GM18499 (cell line): ENCODE data around the gene REEP5.
A peak's percentile ranks its signal among the peaks of the same experiment; 100 is the strongest.
"Not testable (repeated sequence)": the region's sequence is repeated elsewhere in the genome, so short reads cannot be mapped to it uniquely, and the experiment has no call there.

Source experiments
- ATAC-seq: cut with Tn5 transposase; IDR thresholded peaks from one replicate; pipeline ENCODE4 v1.9.1; 2021; ENCODE audit warnings: moderate number of reproducible peaks; ENCODE audit not compliant: insufficient read depth, unreplicated experiment

REEP5 gene

GRCh38 chr5:112895682-112896081 lies 26.3 kb downstream of the REEP5 start:
- no peak for ATAC-seq

GRCh38 chr5:112892776-112893175 lies 29.3 kb downstream of the REEP5 start:
- no peak for ATAC-seq

- not testable (repeated sequence) for ATAC-seq
Observed at GRCh38 chr5:112892066-112892465, 30.0 kb downstream of the REEP5 start.

- no peak for ATAC-seq
Observed at GRCh38 chr5:112886975-112887374, 35.1 kb downstream of the REEP5 start.

- ATAC-seq = no peak
Observed at GRCh38 chr5:112885001-112885400, 37.0 kb downstream of the REEP5 start.

- ATAC-seq = no peak
Observed at GRCh38 chr5:112883192-112883591, 38.8 kb downstream of the REEP5 start.

- ATAC-seq = no peak
Observed at GRCh38 chr5:112880219-112880964, 41.6 kb downstream of the REEP5 start.

GRCh38 chr5:112878760-112879159 lies 43.3 kb downstream of the REEP5 start:
- no peak for ATAC-seq

GRCh38 chr5:112878101-112878500 lies 43.9 kb downstream of the REEP5 start:
- no peak for ATAC-seq

- ATAC-seq = no peak
Observed at GRCh38 chr5:112876362-112876761, 45.7 kb downstream of the REEP5 start.

- ATAC-seq = no peak
Observed at GRCh38 chr5:112870966-112871365, 51.1 kb downstream of the REEP5 start.

GRCh38 chr5:112869948-112870347 lies 52.1 kb downstream of the REEP5 start:
- peak; percentile 65 for ATAC-seq

- ATAC-seq = no peak
Observed at GRCh38 chr5:112867411-112867810, 54.6 kb downstream of the REEP5 start.

GRCh38 chr5:112866739-112867138 lies 55.3 kb downstream of the REEP5 start:
- ATAC-seq = no peak

GRCh38 chr5:112865128-112865527 lies 56.9 kb downstream of the REEP5 start:
- ATAC-seq = no peak

- ATAC-seq = no peak
Observed at GRCh38 chr5:112863549-112863948, 58.5 kb downstream of the REEP5 start.

GRCh38 chr5:112862085-112862484 lies 59.9 kb downstream of the REEP5 start:
- ATAC-seq = no peak

- no peak for ATAC-seq
Observed at GRCh38 chr5:112861638-112861985, 60.4 kb downstream of the REEP5 start.

- ATAC-seq = peak; percentile 97
Observed at GRCh38 chr5:112860929-112861637, 60.9 kb downstream of the REEP5 start, which contains the start of gene SRP19. Gene SRP19 (plus strand): TSS chr5:112861287. CDS start chr5:112861377, 90 bp downstream.

GRCh38 chr5:112860571-112860928 lies 61.5 kb downstream of the REEP5 start:
- not testable (repeated sequence) for ATAC-seq

GRCh38 chr5:112857866-112858265 lies 64.2 kb downstream of the REEP5 start:
- no peak for ATAC-seq

- no peak for ATAC-seq
Observed at GRCh38 chr5:112854651-112855050, 67.4 kb downstream of the REEP5 start.
